Right hindlimb (tissue), 1 donor: Measurements from ENCODE around the gene COX6A1.
A peak's percentile ranks its signal among the peaks of the same experiment; 100 is the strongest.
"Not testable (repeated sequence)": the region's sequence is repeated elsewhere in the genome, so short reads cannot be mapped to it uniquely, and the experiment has no call there.

Source experiments
- DNase-seq: peaks from one replicate; pipeline ENCODE4 v3.0.0-alpha.2; 2018

Gene COX6A1

DNA sequence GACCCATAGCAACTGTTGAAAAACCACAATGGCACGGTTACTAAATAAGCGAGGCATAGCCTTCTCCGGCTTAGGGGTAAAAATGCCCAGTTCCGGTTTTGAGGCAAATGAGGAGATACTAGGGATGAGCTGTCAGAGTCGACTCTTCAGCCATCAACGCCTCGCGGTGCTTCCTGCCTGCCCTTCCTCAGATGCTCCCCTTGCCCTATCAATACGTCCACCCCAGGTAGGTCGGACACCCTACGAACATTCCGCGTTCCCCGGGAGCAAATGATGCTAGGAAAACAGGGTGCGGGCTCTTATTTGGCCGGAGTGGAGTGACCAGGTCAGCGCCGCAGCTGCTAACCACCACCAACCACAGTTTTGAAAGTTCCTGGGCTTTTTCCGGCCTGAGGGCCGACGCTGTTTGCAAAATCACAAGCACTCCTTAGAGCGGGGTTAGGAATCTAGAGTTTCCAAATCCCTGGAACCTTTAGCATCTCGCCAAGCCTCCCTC is 30.5 kb downstream of the COX6A1 start:
- peak; percentile 36 for DNase-seq

DNA sequence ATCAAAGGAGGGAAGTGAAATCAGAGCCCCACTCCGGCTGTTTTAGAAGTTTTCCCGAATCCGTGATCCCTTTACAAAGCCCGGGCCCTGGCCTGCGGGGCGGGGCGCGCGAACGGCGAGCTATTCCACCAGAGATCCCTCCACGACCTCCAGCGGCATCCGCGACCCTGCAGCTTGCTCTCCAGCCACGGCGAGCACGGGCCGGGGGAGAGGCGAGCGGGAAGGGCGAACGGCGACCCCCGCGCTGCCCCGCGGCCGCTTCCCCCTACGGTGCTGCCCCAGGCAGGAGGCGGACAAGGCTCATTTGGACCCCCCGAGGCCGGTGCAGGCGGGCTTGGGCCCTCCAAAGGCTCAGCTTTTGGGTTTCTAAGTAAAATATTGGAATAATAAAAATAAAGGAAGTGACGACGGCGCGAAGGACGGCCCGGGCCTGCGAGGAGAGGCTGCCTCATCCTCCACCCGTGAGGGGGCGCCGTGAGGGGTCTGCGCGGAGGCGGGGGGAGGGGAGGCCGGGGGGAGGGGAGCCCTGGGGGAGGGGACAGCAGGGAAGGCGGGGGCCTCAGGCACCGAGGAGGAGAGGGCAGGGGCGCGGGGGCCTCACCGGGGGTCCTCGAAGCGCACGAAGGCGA is 31.0 kb downstream of the COX6A1 start:
- no peak for DNase-seq

- peak; percentile 96 for DNase-seq
Observed at GRCh38 chr12:120469450-120470149, 31.7 kb downstream of the COX6A1 start, which contains the start of gene SRSF9. Gene SRSF9 (minus strand): TSS chr12:120469748. CDS start chr12:120469609, 139 bp downstream.

DNA sequence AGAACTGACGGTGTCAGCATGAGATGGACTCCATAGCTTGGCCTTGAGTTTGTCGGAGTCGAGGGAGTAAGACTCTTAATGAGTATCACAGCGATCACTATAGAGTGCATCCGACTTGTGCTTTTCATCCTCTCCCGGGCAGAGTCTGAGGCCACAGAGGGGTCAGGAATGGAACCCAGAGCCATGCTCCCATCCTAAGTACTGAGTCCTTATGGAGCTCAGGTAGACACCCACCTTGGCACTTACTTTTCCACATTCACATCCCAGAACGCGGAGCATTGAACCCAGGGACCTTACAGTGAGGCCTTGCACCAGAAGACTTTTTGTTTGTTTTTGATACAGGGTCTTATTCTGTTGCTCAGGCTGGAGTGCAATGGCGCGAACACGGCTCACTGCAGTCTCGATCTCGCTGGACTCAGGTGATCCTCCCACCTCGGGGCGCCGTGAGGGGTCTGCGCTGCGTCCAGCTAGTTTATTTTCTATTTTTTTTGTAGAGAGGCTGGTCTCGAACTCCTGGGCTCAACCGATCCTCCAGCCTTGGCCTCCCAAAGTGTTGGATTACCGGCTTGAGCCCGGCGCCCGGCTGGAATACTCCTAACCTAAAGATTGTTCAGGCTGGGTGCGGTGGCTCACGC is 32.4 kb downstream of the COX6A1 start:
- DNase-seq: no peak

DNA sequence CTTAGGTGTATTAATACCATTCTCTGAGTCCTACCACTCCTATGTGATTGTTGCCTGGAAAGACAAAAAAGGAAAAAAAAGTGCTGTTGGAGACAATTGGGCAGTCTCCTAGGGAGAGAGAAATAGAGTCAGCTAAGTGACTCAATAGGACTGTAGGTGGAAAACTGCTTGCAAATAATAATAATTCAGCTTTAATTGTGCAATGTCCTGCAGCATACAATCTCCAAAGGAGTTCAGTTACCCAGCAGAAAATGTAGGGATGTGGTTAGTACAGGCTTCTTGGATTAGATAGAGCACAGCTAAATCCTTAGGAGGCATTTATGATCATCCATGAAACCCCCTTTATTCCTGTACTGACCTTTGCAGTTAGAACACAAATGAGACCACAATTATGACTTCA is 34.6 kb downstream of the COX6A1 start:
- DNase-seq: no peak

DNA sequence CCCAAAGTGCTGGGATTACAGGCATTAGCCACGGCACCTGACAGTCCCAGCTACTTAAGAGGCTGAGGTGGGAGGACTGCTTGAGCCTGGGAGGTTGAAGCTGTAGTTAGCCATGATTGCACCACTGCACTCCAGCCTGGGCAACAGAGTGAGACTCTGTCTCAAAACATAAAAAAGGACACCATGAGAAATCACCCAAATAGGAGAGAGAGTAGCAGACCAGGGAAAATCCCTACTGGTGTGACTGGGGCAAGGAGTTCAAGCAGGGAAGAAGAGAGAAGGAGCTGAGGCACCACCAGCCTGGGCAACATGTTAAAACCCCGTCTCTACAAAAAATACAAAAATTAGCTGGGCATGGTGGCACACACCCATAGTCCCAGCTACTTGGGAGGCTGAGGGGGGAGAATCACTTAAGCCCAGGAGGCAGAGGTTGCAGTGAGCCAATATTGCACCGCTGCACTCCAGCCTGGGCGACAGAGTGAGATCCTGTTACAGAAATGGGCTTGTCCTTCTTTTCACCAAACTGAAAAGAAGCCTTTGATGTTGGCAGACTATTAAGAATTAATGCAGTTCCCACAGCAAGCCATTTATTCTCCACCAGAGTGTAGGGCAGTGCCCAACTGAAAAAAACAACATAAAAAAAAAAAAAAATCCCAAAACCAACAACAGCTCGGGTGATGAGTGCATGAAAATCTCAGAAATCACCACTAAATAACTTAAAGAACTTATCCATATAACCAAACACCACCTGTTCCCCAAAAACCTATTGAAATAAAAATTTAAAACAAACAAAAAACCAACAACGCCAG is 36.1 kb downstream of the COX6A1 start:
- DNase-seq: no peak

DNA sequence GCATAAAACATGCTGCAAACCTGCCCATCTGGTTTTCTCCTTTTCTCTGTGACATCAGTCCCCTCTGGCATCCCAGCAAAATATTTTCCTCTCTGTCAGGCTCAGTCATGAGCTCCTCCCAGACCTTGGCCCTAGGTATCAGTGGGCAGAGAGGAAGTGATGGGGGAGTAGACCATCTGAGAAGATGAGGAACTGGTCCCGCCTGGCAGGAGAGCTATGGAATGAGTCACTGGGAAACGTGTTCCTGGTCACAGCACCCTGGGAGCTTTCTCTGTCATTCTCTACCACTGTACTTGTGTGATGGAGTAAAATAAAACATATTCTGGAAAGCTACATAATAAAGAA is 36.7 kb downstream of the COX6A1 start:
- peak; percentile 51 for DNase-seq

DNA sequence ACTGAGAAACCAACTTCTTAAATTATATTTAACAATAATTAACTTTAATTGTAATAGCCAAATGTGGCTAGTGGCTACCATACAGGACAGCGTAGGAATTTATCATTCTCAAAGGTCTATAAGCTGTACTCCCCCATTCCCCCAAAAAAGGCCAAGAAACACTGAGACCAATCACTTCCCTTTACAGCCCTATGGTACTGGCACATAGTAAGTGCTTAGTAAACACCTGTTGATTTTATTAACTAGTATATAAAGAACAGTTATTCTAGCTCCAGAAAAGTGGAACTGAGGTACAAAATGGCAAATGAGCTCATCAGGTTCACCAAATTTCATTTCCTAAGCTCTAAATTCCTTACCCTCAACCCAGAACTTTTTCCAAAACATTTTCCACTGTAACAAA is 37.7 kb downstream of the COX6A1 start:
- DNase-seq: no peak

DNA sequence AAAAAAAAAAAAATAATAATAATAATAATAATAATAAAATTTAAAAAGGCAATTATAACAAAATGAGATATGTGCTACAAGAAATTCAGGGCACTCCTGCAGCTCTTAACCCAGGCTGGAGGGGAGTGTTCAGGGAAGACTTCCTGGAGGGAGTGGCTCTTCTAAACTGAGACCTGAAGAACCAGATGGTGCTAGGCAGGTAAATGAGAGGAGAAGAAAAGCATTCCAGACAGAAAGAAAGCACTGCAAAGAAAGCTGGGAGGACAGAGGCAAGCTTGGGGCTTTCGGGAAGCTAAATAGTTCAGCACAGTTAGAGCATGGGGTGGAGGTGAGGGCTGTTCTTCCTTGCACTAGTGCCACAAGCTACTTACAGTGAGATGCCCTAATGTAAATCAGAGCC is 41.5 kb downstream of the COX6A1 start:
- no peak for DNase-seq

GRCh38 chr12:120480211-120480610 is 42.3 kb downstream of the COX6A1 start:
- no peak for DNase-seq

- no peak for DNase-seq
Observed at GRCh38 chr12:120481022-120481767, 43.3 kb downstream of the COX6A1 start.

GRCh38 chr12:120483621-120484020 is 45.7 kb downstream of the COX6A1 start:
- DNase-seq: no peak

GRCh38 chr12:120485961-120486881 is 48.3 kb downstream of the COX6A1 start:
- no peak for DNase-seq

DNA sequence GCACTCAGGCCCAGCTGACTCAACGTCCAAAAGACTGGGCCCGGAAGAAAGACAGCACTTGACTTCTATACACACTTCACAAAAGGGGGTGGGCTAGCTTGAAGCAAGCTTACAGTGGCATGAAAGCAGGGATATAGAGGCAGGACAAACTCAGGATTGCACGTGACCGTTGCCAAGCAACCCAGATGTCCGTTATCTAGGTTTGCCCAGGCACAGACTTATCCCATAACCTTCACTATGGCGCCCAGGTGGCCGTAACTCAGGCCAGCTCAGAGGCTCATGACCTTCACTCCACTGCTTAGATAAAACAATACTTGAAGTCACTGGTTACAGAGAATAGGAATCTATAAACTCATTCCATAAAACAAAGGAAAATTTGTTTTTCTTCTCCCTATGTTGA is 49.6 kb downstream of the COX6A1 start:
- DNase-seq: not testable (repeated sequence)

GRCh38 chr12:120488057-120488640 is 50.2 kb downstream of the COX6A1 start:
- no peak for DNase-seq

DNA sequence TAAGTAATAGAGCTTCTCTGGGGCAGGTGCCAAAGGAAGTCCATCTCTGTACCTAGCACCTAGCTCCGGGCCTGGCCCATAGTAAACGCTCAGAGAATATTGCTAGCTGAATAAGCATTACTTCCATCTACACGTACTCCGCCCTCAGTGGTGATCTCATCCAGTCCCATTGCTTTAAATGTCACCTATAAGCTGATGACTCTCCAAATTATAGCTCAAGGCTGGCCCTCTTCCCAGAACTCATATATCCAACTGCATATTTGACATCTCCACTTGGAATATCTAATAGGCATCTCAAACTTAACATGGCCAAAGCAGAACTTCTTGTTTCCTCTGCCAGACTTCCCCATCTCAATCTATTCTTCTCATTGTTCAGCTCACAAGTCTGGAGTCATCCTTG is 51.1 kb downstream of the COX6A1 start:
- DNase-seq: peak; percentile 23

GRCh38 chr12:120490325-120490724 is 52.4 kb downstream of the COX6A1 start:
- no peak for DNase-seq
